Stimulated activated CD8-positive, alpha-beta memory T cell treated with anti-CD3 and anti-CD28 coated beads, Interleukin-7, amount 100 ng/mL, for 1 hour (primary cell): ENCODE results near the gene POLRMT.
"Not testable (repeated sequence)": the region's sequence is repeated elsewhere in the genome, so short reads cannot be mapped to it uniquely, and the experiment has no call there.

Experiments
- DNase-seq, 2 donors: peaks; one replicate each; pipeline ENCODE4 v3.0.0-alpha.2; 2020; ENCODE audit warnings: low read depth in 2 of 2

The POLRMT gene

DNA sequence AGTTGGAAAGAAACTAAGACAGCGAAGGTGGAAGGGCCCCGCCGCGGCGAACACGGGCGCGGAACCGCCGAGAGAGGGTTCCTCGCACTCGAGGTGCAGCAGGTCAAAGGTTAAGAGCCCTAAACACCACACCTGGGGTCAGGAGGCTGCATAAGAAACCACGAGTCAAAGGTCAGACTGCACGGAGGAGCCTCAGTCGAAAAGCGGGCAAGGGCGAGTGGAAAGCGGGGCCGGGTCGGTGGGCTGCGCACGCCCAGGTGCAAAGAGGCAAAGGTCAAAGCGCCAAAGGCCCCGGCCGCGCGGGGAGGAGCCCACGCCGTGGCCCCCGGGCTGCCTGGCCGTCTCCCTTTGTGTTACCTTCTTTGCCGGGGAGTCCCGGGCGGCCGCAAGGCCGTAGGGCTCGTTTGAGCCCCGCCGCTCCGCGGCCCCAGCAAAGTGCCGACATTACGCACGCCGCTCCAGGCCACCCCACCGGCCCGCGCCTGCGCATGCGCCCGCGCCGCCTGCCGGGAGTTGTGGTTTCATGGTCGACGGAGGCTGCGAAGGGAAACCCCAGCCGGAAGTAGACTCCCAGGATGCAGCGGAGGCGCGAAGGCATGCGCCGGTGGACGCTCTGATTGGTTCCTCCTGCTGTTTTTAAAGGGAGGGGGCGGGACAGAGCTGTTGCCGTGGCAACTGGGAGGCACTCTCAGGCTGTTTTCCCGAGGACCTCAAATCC lies at the start of gene POLRMT:
Gene POLRMT (minus strand): TSS at position 470 of the 718 bp plus-strand sequence. CDS start 25 bp downstream, at position 445.
- peak; percentile 90 to 94 for DNase-seq

DNA sequence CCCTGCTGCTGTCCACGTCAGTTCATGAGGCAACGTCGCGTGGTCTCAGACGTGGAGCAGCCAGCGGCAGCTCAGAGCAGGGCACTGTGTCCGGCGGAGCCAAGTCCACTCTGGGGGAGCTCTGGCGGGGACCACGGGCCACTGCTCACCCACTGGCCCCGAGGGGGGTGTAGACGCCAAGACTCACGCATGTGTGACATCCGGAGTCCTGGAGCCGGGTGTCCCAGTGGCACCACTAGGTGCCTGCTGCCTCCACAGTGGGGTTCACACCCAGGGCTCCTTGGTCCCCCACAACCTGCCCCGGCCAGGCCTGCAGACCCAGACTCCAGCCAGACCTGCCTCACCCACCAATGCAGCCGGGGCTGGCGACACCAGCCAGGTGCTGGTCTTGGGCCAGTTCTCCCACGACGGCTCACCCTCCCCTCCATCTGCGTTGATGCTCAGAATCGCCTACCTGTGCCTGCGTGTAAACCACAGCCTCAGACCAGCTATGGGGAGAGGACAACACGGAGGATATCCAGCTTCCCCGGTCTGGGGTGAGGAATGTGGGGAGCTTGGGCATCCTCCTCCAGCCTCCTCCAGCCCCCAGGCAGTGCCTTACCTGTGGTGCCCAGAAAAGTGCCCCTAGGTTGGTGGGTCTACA lies 49.5 kb upstream of the POLRMT start:
- no peak for DNase-seq

DNA sequence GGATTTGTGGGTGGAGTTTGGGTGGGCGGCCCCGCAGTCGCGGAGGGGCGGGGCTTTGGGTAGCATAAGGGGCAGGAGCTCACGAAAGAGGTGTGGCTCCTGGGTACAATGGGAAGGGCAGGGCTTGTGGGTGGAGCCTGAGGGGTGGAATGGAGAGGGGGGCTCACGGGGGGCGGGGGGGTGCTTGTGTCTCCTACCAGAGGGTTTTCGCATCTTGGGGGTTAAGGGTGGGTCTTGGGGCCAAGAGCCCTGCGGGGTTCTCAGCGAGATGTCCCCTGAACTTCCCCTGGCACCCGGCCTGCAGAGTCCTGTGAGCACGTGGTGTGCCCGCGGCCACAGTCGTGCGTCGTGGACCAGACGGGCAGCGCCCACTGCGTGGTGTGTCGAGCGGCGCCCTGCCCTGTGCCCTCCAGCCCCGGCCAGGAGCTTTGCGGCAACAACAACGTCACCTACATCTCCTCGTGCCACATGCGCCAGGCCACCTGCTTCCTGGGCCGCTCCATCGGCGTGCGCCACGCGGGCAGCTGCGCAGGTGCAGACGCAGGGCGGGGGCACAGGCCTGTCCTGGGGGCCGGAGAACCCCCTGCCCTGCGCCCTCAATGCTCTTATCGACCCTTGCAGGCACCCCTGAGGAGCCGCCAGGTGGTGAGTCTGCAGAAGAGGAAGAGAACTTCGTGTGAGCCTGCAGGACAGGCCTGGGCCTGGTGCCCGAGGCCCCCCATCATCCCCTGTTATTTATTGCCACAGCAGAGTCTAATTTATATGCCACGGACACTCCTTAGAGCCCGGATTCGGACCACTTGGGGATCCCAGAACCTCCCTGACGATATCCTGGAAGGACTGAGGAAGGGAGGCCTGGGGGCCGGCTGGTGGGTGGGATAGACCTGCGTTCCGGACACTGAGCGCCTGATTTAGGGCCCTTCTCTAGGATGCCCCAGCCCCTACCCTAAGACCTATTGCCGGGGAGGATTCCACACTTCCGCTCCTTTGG lies 48.0 kb upstream of the POLRMT start:
- peak in 1 of 2 donors; percentile 82 for DNase-seq

DNA sequence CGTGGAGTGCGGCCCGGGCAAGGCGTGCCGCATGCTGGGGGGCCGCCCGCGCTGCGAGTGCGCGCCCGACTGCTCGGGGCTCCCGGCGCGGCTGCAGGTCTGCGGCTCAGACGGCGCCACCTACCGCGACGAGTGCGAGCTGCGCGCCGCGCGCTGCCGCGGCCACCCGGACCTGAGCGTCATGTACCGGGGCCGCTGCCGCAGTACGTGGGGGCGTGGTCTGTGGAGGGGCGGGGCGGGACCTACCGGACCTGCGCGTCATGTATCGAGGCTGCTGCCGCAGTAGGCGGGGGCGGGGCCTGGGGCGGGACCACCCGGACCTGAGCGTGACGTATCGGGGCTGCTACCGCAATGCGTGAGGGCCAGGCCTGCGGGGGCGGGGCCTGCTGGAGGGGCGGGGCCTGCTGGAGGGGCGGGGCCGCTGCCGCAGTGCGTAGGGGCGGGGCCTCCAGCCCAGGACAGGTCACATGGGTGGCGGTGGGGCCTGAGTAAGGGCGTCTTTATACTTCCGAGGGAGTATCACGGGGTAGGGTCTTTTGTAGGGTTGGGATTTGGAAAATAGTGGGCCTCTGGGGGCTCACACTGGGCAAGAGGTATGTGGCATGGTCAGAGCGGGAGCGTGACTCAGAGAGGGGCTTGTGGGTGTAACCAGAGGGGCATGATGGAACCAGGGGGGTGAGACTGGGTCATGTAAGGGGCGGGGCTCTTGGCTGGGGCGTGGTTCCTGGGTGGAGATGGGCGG lies 47.1 kb upstream of the POLRMT start:
- peak; percentile 99 for DNase-seq

- DNase-seq: no peak
Observed at GRCh38 chr19:679418-680286, 46.3 kb upstream of the POLRMT start.

- no peak for DNase-seq
Observed at GRCh38 chr19:678791-679388, 45.6 kb upstream of the POLRMT start.

DNA sequence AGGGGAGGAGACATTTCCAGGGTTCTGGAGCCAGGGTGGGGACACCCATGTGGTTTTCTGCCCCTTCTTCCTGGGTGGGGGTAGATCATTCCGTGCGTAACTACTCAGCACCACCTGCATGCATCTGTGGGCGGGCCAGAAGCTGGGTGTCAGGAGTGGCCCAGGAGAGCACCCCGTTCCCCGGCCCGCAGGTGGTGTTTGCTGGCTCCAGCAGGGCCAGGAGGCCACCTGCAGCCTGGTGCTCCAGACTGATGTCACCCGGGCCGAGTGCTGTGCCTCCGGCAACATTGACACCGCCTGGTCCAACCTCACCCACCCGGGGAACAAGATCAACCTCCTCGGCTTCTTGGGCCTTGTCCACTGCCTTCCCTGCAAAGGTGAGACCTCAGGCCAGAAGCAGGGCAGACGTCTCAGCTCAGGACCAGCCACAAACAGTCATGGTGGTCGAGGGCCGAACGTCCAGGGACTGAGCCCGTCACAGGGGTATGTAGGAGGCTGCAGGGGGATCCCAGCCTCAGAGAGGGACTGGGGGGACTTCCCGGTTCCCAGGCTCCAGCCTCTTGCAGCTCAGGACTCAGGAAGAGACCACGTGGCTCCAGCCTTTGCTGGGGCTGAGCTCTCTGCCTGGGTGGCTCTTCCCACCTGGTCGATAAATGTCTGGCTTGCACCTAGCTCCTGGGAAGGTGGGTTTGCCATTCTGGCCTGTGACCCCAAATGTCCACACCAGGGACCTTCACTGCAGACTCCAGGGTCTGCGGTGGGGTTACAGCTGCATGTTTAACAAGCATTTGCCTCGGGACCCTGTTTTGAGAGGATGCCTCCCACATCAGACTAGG lies 44.5 kb upstream of the POLRMT start:
- no peak for DNase-seq

- no peak for DNase-seq
Observed at GRCh38 chr19:677201-677600, 43.9 kb upstream of the POLRMT start.

DNA sequence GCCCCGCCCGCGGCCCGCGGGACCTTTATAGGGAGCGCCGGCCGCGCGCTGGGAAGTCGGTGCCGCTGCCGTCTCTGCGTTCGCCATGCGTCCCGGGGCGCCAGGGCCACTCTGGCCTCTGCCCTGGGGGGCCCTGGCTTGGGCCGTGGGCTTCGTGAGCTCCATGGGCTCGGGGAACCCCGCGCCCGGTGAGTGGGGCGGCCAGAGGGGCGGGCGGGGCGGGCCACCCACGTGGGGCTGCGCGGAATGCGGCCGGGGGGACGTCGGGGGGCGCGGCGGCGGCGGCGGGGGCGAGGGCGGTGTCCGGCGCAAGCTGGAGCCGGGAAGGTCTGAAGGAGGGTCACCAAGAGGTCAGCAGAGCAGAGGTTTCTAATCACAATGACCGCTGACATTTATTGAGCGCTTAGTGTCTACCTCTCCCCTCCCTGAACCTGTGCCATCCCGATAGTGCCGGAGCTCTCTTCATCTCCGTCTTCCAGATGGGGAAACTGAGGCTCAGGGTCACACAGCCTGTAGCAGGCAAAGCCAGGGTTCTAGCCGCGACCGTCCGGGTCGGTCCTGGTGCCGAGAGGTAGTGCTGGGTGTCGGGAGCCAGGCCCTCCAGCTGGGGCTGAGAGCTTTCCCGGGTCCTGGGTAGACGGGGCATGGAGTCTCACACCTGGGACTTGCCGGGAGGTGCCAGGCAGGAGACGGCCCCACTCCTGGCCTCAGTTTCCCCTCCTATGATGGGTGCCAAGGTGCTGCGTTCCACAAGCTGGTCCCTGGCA lies 43.2 kb upstream of the POLRMT start, which contains the start of gene FSTL3:
Gene FSTL3 (plus strand): TSS at position 54 of the 767 bp plus-strand sequence. CDS start 32 bp downstream, at position 86.
- DNase-seq: no peak

DNA sequence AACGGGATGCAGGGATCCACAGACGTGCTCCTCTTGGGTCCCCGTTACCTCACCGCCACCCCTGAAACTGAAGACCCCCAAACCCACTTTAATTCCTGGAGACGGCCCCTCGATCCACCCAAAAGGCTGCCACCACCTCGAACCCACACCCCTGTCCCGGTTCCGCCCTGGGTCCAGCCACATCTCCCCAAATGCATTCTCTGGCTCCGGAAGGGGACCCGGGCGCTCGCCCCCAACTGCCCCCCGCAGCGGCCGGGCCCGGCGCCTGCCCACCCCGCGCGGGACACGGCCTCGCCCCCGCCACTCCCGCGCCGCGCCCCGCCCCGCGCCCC lies 42.6 kb upstream of the POLRMT start:
- DNase-seq: no peak

- no peak for DNase-seq
Observed at GRCh38 chr19:674282-675151, 41.2 kb upstream of the POLRMT start.

GRCh38 chr19:670609-671075 lies 37.3 kb upstream of the POLRMT start:
- DNase-seq: no peak

GRCh38 chr19:668675-669434 lies 35.5 kb upstream of the POLRMT start:
- not testable (repeated sequence) for DNase-seq

- not testable (repeated sequence) for DNase-seq
Observed at GRCh38 chr19:666985-667573, 33.7 kb upstream of the POLRMT start.

- DNase-seq: peak; percentile 54 to 57
Observed at GRCh38 chr19:664913-665443, 31.6 kb upstream of the POLRMT start.

- no peak for DNase-seq
Observed at GRCh38 chr19:663682-664117, 30.4 kb upstream of the POLRMT start.
